ENCODE data around the gene SMIM36. TPM values are rescaled to one million over a fixed set of nuclear protein-coding genes. Genes with fewer than 3 reads are reported as not detected.
A peak's percentile ranks its signal among the peaks of the same experiment; 100 is the strongest.

SMIM36 gene
- total RNA-seq, 8 experiments from 2014 or later, result 0.09 to 0.85 (median 0.21) TPM; not detected in 5

DNA sequence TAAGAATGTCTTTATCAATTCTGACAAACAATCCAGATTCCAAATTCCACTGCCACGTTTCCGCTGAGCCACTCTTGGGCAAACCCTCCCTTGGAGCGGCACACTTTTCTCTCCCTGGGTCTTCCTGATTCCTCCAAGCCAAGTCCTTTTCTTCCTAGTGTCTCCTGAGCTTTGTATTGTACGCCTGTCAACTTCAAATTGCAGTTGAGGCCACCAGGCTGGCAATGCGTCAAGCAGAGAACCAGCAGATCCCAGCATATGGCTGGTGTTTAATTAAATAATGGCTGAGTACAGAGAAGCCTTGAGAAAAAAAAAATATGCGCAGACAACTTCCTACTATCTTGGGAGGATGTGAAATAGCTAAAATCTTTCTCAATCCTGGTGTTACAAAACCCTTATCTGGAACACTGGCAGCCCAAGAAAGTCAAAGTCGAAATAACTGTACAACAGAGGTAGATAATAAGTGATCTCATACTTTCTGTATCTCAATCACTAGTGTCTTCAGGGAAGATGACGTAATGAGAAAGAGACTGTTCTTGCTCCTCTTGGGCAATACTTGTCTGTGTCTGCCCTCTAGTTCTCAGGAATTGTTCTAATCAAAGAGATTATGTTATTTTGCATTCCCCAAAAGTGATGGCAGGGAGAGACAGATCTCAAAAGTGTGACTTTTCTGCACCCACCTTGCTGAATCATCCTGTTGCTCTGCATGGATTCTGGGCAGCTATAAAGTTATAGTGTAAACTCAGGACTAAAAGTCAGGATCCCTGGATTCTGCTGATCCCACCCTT lies 15.0 kb downstream of the SMIM36 start:
- Histone ChIP-seq H3K27ac (no peak overlapping the region), H3K4me1 (replicated peaks in 1 of 2) (peaks cover 8 to 9% of the 10 kb centered on the region in 2 donors), H3K4me3 (no peak overlapping the region)
- in situ Hi-C loops (cut with MboI; ENCODE audit: low pct_unique_long_range_greater_than_20kb in 2 of 9, low sequenced_read_pairs in 9 of 9, unreplicated experiment in 9 of 9), result loop anchor here in 1 of 9 experiments (25.0 kb wide), 1 partner anchor 509 kb away; no protein-coding TSS in a partner anchor
- 0 to 88% (median 82%) methylated on average over 2 to 8 of the region's 8 CpGs for WGBS, 10 experiments
- ATAC-seq (replicated peaks in 6 of 8), result peak in 2 of 8 experiments; percentile 65 to 82

DNA sequence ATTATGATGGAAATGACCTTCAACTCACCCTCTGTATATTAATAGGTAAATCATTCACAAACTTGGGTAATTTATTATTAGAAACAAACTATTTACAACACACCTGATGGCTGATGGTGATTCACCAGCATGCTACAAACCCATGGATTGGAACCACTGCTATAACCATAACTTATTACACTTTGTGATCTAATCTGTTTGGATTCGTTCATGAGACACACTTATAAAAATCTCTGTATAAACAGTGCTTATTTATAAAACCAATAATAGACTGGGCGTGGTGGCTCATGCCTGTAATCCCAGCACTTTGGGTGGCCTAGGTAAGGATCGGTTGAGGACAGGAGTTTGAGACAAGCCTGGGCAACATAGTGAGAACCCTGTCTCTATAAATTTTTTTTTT lies 16.0 kb downstream of the SMIM36 start:
- in situ Hi-C loops (cut with MboI; ENCODE audit: low pct_unique_long_range_greater_than_20kb in 2 of 9, low sequenced_read_pairs in 9 of 9, unreplicated experiment in 9 of 9), result loop anchor here in 1 of 9 experiments (25.0 kb wide), 1 partner anchor 508 kb away; no protein-coding TSS in a partner anchor
- ATAC-seq (replicated peaks in 6 of 8), result no peak
- Histone ChIP-seq H3K4me3 (no peak overlapping the region), H3K27ac (no peak overlapping the region), H3K4me1 (replicated peaks in 1 of 2) (peaks cover 8 to 9% of the 10 kb centered on the region in 2 donors)
- 0 to 100% (median 90%) methylated on average over 1 to 3 of the region's 3 CpGs; no CpG with 5 or more reads in 1 of the 10 experiments for WGBS, 10 experiments

DNA sequence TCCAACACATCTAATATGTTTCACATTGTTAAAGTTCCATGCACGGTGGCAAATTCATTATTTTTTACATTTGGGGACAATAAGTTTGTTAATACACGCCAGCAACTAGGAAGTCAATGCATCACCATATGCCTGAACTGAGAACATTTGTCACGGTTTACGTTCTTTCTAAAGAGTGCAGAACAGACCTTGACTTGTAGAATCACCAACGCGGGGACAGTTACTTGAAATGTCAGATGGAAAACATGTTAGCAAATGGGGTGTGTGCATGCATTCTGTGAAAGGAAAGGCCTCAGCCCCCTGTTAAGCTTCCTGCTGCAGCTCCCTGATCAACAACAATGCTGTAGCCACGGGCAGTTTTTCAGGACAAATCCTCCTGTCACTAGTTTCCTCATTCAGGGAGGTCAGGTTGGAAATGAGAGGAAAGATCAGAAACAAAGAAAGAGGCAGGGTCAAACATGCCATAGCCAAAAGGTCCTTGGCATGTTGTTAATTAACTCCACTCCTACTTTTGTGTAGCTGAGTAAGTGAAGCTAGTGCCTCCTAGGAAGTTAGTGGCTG lies 18.4 kb downstream of the SMIM36 start:
- Histone ChIP-seq H3K27ac (no peak overlapping the region), H3K4me1 (replicated peaks in 1 of 2) (peaks cover 8 to 9% of the 10 kb centered on the region in 2 donors), H3K4me3 (no peak overlapping the region)
- in situ Hi-C loops (cut with MboI; ENCODE audit: low pct_unique_long_range_greater_than_20kb in 2 of 9, low sequenced_read_pairs in 9 of 9, unreplicated experiment in 9 of 9), result loop anchor here in 1 of 9 experiments (25.0 kb wide), 1 partner anchor 506 kb away; no protein-coding TSS in a partner anchor
- peak in 4 of 8 experiments; percentile 32 to 63 (median 48) for ATAC-seq (replicated peaks in 6 of 8)
- 0 to 53% (median 25%) methylated on average over 2 to 7 of the region's 7 CpGs; no CpG with 5 or more reads in 1 of the 10 experiments for WGBS, 10 experiments

- ATAC-seq (replicated peaks in 6 of 8), result no peak
- no peak overlapping the region for H3K27ac ChIP-seq
- H3K4me1 ChIP-seq (replicated peaks in 1 of 2), result peaks cover 6 to 8% of the 10 kb centered on the region in 2 donors
- WGBS, 10 experiments, result 7 to 95% (median 76%) methylated on average over 2 to 4 of the region's 4 CpGs; no CpG with 5 or more reads in 1 of the 10 experiments
- H3K4me3 ChIP-seq, result no peak overlapping the region
- in situ Hi-C loops (cut with MboI; ENCODE audit: low pct_unique_long_range_greater_than_20kb in 2 of 9, low sequenced_read_pairs in 9 of 9, unreplicated experiment in 9 of 9), result loop anchor here in 1 of 9 experiments (25.0 kb wide), 1 partner anchor 503 kb away; no protein-coding TSS in a partner anchor
Measured at GRCh38 chr17:55490376-55490775, 20.9 kb downstream of the SMIM36 start.

DNA sequence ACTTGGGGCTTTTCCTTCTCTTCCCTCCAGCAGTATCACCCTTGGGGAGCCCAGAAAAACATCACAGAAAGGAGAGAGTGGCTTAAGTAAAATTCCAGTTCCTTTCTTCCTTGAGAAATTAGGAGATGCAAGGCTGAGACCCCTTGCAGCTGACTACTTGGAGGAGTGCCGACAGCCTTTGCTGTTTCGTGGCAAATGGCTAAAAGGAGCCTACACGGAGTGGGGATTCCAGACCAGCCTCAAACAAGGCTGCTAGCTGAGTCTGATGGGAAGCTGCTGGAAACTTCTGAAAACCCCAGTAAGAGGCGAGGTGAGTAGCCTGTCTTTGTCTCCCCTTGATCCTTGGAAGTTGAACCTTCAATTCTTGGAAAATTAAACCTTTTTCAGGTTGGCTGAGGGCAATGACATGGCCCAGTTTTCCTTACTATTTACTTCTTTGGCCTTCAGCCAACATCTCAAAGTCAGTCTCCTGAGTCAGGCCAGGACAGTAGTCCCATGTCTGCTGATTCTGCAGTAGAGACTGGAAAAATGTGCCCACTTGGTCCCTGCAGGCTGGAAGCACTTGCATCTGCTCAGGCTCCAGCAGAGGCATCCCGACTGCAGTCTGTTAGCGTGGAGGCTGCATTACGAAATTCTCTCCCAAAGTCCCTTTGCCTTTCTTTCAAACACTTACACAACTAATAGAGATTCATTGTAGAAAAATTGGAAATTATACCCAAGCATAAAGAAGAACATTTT lies 23.4 kb downstream of the SMIM36 start:
- 0 to 90% (median 70%) methylated on average over 2 to 7 of the region's 7 CpGs; no CpG with 5 or more reads in 1 of the 10 experiments for WGBS, 10 experiments
- H3K4me3 ChIP-seq, result no peak overlapping the region
- peaks cover under 1 to 3% of the 10 kb centered on the region in 2 donors for H3K4me1 ChIP-seq (replicated peaks in 1 of 2)
- H3K27ac ChIP-seq, result no peak overlapping the region
- in situ Hi-C loops (cut with MboI; ENCODE audit: low pct_unique_long_range_greater_than_20kb in 2 of 9, low sequenced_read_pairs in 9 of 9, unreplicated experiment in 9 of 9), result loop anchor here in 1 of 9 experiments (25.0 kb wide), 1 partner anchor 501 kb away; no protein-coding TSS in a partner anchor
- ATAC-seq (replicated peaks in 6 of 8), result no peak

DNA sequence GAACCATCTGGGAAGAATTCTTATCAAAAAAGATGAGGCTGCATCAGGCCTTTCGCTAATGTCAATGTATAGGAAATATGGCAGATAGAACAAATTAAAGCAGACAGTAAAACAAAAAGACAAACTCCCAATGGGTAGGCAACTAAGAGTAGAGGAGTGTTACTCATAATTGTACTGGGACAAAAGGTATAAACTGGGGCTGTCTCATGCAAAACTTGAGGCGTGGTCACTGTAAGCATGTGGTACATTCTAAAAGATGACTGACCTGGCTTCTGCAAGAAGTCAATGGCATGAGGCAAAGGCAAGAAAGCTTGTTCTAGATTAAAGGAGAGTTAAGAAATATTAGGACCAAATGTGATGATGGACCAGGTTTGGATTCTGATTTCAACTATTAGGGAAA lies 26.7 kb downstream of the SMIM36 start:
- no peak overlapping the region for H3K4me3 ChIP-seq
- 67 to 100% (median 93%) methylated on average over 1 to 2 of the region's 2 CpGs for WGBS, 10 experiments
- H3K4me1 ChIP-seq (replicated peaks in 1 of 2), result no peaks in the 10 kb centered on the region
- H3K27ac ChIP-seq, result no peak overlapping the region
- in situ Hi-C loops (cut with MboI; ENCODE audit: low pct_unique_long_range_greater_than_20kb in 2 of 9, low sequenced_read_pairs in 9 of 9, unreplicated experiment in 9 of 9), result loop anchor here in 1 of 9 experiments (25.0 kb wide), 1 partner anchor 497 kb away; no protein-coding TSS in a partner anchor
- peak in 1 of 8 experiments; percentile 19 for ATAC-seq (replicated peaks in 6 of 8)

GRCh38 chr17:55482591-55483389 lies 28.5 kb downstream of the SMIM36 start:
- WGBS, 10 experiments, result 30 to 67% (median 55%) methylated on average over 1 to 3 of the region's 3 CpGs; no CpG with 5 or more reads in 1 of the 10 experiments
- Histone ChIP-seq H3K27ac (no peak overlapping the region), H3K4me3 (no peak overlapping the region), H3K4me1 (replicated peaks in 1 of 2) (no peaks in the 10 kb centered on the region)
- peak in 2 of 8 experiments; percentile 9 to 15 for ATAC-seq (replicated peaks in 6 of 8)
- in situ Hi-C loops (cut with MboI; ENCODE audit: low pct_unique_long_range_greater_than_20kb in 2 of 9, low sequenced_read_pairs in 9 of 9, unreplicated experiment in 9 of 9), result loop anchor here in 1 of 9 experiments (25.0 kb wide), 1 partner anchor 495 kb away; no protein-coding TSS in a partner anchor

GRCh38 chr17:55480631-55481315 lies 30.5 kb downstream of the SMIM36 start:
- Histone ChIP-seq H3K27ac (no peak overlapping the region), H3K4me3 (no peak overlapping the region), H3K4me1 (replicated peaks in 1 of 2) (no peaks in the 10 kb centered on the region)
- in situ Hi-C loops (cut with MboI; ENCODE audit: low pct_unique_long_range_greater_than_20kb in 2 of 9, low sequenced_read_pairs in 9 of 9, unreplicated experiment in 9 of 9), result loop anchor here in 1 of 9 experiments (25.0 kb wide), 1 partner anchor 493 kb away; no protein-coding TSS in a partner anchor
- no peak for ATAC-seq (replicated peaks in 6 of 8)

DNA sequence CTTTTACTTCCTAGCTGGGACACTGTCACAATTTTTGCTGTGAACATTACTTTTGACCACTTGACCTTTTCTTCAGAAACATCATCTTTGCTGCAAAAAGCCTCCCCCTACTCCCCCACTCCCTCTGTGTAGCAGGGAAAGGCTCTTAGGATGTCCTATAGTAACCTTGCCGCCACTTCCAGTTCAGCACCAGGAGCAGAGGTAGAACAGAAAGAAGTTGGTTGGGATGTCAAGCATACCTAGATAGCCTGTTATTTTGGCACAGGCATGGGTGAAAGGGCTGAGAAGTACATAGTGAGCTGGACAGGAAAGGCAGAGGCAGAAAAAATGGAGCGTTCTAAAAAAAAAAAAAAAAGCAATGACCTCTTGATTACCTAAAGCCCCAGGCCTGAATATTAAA lies 31.3 kb downstream of the SMIM36 start:
- Histone ChIP-seq H3K27ac (no peak overlapping the region), H3K4me3 (no peak overlapping the region), H3K4me1 (replicated peaks in 1 of 2) (no peaks in the 10 kb centered on the region)
- ATAC-seq (replicated peaks in 6 of 8), result no peak
- 86 to 100% (median 89%) methylated on average over 1 to 2 of the region's 2 CpGs; no CpG with 5 or more reads in 4 of the 10 experiments for WGBS, 10 experiments
- in situ Hi-C loops (cut with MboI; ENCODE audit: low pct_unique_long_range_greater_than_20kb in 2 of 9, low sequenced_read_pairs in 9 of 9, unreplicated experiment in 9 of 9), result loop anchor here in 1 of 9 experiments (25.0 kb wide), 1 partner anchor 493 kb away; no protein-coding TSS in a partner anchor

DNA sequence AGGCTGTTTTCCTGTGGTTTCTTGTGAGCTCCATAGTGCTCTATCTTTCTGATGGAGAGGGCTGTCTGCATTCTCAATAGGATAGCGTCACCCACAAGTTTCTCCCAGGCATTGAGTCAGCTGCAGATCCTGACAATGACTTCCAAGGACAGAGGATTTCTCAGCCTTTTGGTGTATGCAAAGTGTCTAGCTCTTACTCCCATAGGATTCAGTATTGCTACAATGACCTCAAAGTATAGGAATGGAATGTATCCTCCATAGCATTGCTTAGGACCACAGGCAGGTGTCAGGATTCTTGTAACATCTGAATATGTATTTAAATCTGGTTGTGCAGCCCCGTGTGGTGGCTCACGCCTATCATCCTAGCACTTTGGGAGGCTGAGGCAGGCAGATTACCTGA lies 32.3 kb downstream of the SMIM36 start:
- 13 to 88% (median 70%) methylated on average over 1 to 3 of the region's 3 CpGs; no CpG with 5 or more reads in 5 of the 10 experiments for WGBS, 10 experiments
- ATAC-seq (replicated peaks in 6 of 8), result no peak
- in situ Hi-C loops (cut with MboI; ENCODE audit: low pct_unique_long_range_greater_than_20kb in 2 of 9, low sequenced_read_pairs in 9 of 9, unreplicated experiment in 9 of 9), result loop anchor here in 1 of 9 experiments (25.0 kb wide), 1 partner anchor 492 kb away; no protein-coding TSS in a partner anchor
- H3K27ac ChIP-seq, result no peak overlapping the region
- no peak overlapping the region for H3K4me3 ChIP-seq
- H3K4me1 ChIP-seq (replicated peaks in 1 of 2), result no peaks in the 10 kb centered on the region

GRCh38 chr17:55466671-55467070 lies 44.6 kb downstream of the SMIM36 start:
- Histone ChIP-seq H3K4me1 (replicated peaks in 1 of 2) (no peaks in the 10 kb centered on the region), H3K27ac (no peak overlapping the region), H3K4me3 (no peak overlapping the region)
- ATAC-seq (replicated peaks in 6 of 8), result no peak
- in situ Hi-C loops (cut with MboI; ENCODE audit: low pct_unique_long_range_greater_than_20kb in 2 of 9, low sequenced_read_pairs in 9 of 9, unreplicated experiment in 9 of 9), result no loop called here
- WGBS, 10 experiments, result 0 to 100% (median 43%) methylated on average over 1 to 7 of the region's 7 CpGs
